Activated B cell treated with CpG ODN at 0.5 μM for 24 hours (primary cell): Measurements from ENCODE around the gene TEN1. TPM values are rescaled to one million over a fixed set of nuclear protein-coding genes. Genes with fewer than 3 reads are reported as not detected.

Experiments used
- ATAC-seq: fragments of 200-7000 bp; cut with Tn5 transposase; one replicate; pipeline ENCODE4 v1.10.0; 2021; ENCODE audit warnings: low read depth, mild to moderate bottlenecking, moderate library complexity
- CTCF ChIA-PET: fragments of 350-600 bp; sonication (Branson Sonifier 250); formaldehyde crosslinking; loops from one replicate; lab custom pipeline; 2021; ENCODE audit warnings: antibody characterized with exemption; lab: Charles Lee
- POLR2A ChIA-PET: fragments of 350-600 bp; sonication (Branson Sonifier 250); formaldehyde crosslinking; loops from one replicate; lab custom pipeline; 2021; ENCODE audit warnings: antibody characterized with exemption; lab: Charles Lee
- DNase-seq: peaks from one replicate; pipeline ENCODE4 v3.0.0; 2022
- H3K27ac Mint-ChIP-seq: one replicate; pipeline ENCODE4 v1.8.0; 2020; ENCODE audit warnings: mixed read lengths
- H3K27me3 Mint-ChIP-seq: one replicate; pipeline ENCODE4 v1.8.0; 2021; ENCODE audit warnings: mixed read lengths
- H3K36me3 Mint-ChIP-seq: one replicate; pipeline ENCODE4 v1.8.0; 2021; ENCODE audit warnings: low read depth, mixed read lengths
- H3K4me1 Mint-ChIP-seq: one replicate; pipeline ENCODE4 v1.8.0; 2021; ENCODE audit warnings: mixed read lengths
- H3K4me3 Mint-ChIP-seq: one replicate; pipeline ENCODE4 v1.8.0; 2020; ENCODE audit warnings: mild to moderate bottlenecking, mixed read lengths
- H3K9me3 Mint-ChIP-seq: one replicate; pipeline ENCODE4 v1.8.0; 2020; ENCODE audit warnings: mixed read lengths
- CTCF ChIP-seq: fragments of 200-600 bp; IDR thresholded peaks from one replicate; pipeline ENCODE4 v1.8.0; 2022; ENCODE audit warnings: antibody characterized with exemption, mild to moderate bottlenecking
- intact Hi-C: fragments of 100-400 bp; cut with micrococcal nuclease; formaldehyde crosslinking; loops from one replicate; pipeline ENCODE4 v1.15.1; 2024
- total RNA-seq: library from RNA; stranded (reverse); gene quantifications from 2 replicates; pipeline ENCODE4 v1.2.3, GENCODE V29; 2022

Gene TEN1
- total RNA-seq, 1 donor from 2014 or later, result 22.7 TPM

- no peaks in the 10 kb centered on the region for H3K27me3 Mint-ChIP-seq
- H3K4me3 Mint-ChIP-seq, result no peak overlapping the region
- H3K36me3 Mint-ChIP-seq, result peaks cover 27% of the 10 kb centered on the region
- TF ChIP-seq CTCF, result no peak
- DNase-seq (no peak), ATAC-seq (no peak)
- CTCF ChIA-PET, result no interaction called here
- intact Hi-C loops, result no loop called here
- POLR2A ChIA-PET, result no interaction called here
- H3K4me1 Mint-ChIP-seq, result peaks cover 28% of the 10 kb centered on the region
- no peaks in the 10 kb centered on the region for H3K9me3 Mint-ChIP-seq
- no peak overlapping the region for H3K27ac Mint-ChIP-seq
These were observed 15.8 kb downstream of the TEN1 start for GRCh38 chr17:75994802-75995370.

- H3K36me3 Mint-ChIP-seq, result peaks cover 28% of the 10 kb centered on the region
- H3K27me3 Mint-ChIP-seq, result no peaks in the 10 kb centered on the region
- intact Hi-C loops, result no loop called here
- H3K4me1 Mint-ChIP-seq, result peaks cover 28% of the 10 kb centered on the region
- no peak overlapping the region for H3K4me3 Mint-ChIP-seq
- H3K9me3 Mint-ChIP-seq, result no peaks in the 10 kb centered on the region
- DNase-seq, result no peak
- no peak overlapping the region for H3K27ac Mint-ChIP-seq
- POLR2A ChIA-PET, result no interaction called here
- ATAC-seq, result no peak
- no peak for TF ChIP-seq CTCF
- CTCF ChIA-PET, result no interaction called here
These were observed 16.4 kb downstream of the TEN1 start for GRCh38 chr17:75995385-75995925.

GRCh38 chr17:75996665-75997590 lies 17.9 kb downstream of the TEN1 start:
- ATAC-seq (peak; percentile 49), DNase-seq (no peak)
- Mint-ChIP-seq H3K27me3 (no peaks in the 10 kb centered on the region), H3K4me3 (peak overlapping the region; percentile 52), H3K4me1 (peaks cover 19% of the 10 kb centered on the region), H3K9me3 (no peaks in the 10 kb centered on the region), H3K36me3 (peaks cover 25% of the 10 kb centered on the region), H3K27ac (peak overlapping the region; percentile 64)
- ChIA-PET POLR2A (interaction anchor here (0.5 to 1.3 kb wide), 8 partner anchors 9 to 341 kb away, joined by 3 to 10 read pairs (median 4); partner anchors contain the start of genes ACOX1, TEN1 and TRIM65), CTCF (interaction anchor here (0.6 to 1.3 kb wide), 3 partner anchors 9 to 302 kb away, joined by 3 to 5 read pairs (median 3); no protein-coding TSS in a partner anchor)
- no peak for TF ChIP-seq CTCF
- intact Hi-C loops, result loop anchor here (1.0 kb wide), 1 partner anchor 18 kb away; the partner anchor contains the start of genes ACOX1 and TEN1

- H3K4me1 Mint-ChIP-seq, result peaks cover 14% of the 10 kb centered on the region
- intact Hi-C loops, result no loop called here
- H3K4me3 Mint-ChIP-seq, result no peak overlapping the region
- ATAC-seq (no peak), DNase-seq (no peak)
- H3K9me3 Mint-ChIP-seq, result no peaks in the 10 kb centered on the region
- no peak overlapping the region for H3K27ac Mint-ChIP-seq
- no peak for TF ChIP-seq CTCF
- POLR2A ChIA-PET, result interaction anchor here (0.7 to 1.1 kb wide), 3 partner anchors 83 to 96 kb away, joined by 5 read pairs; no protein-coding TSS in a partner anchor
- CTCF ChIA-PET, result interaction anchor here (2.2 to 2.5 kb wide), 2 partner anchors 12 to 16 kb away, joined by 6 to 9 read pairs; no protein-coding TSS in a partner anchor
- H3K36me3 Mint-ChIP-seq, result peaks cover 22% of the 10 kb centered on the region
- no peaks in the 10 kb centered on the region for H3K27me3 Mint-ChIP-seq
These were observed 19.3 kb downstream of the TEN1 start for GRCh38 chr17:75998327-75998795.
